ENCODE results near the gene NEK4.

The NEK4 gene

DNA sequence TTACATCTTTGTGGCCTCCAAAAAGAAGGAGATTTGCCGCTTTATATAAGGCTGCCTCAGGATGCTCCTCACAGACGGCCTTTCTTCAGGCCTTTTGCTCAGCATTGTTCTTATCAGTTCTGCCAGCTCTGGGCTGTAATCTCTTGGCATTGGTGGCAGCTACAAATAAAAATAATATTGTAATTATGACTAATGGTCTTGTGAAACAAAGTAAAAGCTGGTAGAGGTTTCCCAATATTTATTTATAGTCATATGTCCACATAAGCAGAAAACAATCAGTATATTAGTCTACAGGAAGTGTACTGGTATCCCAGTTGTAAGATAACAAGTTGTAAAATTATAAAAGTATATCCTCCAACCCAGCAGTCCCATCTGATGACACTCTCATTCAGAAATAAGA is 7.3 kb downstream of the NEK4 start:
- no peak for TF ChIP-seq CTCF (IDR thresholded peaks at IDR 0.05)

DNA sequence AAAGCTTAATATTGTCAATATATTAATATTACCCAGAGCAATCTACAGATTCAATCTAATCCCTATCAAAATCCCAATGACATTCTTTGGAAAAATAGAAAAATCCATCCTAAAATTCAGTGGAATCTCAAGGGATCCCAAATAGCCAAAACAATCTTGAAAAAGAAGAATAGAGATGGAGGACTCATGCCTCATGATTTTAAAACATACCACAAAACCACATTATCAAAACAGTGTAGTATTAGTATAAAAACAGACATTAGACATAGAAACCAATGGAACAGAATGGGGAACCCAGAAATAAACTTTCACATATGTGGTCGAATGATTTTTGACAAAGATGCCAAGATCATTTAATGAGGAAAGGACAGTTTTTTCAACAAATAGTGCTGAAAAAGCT is 14.6 kb downstream of the NEK4 start:
- TF ChIP-seq CTCF (IDR thresholded peaks at IDR 0.05), result no peak

GRCh38 chr3:52754373-52754772 is 16.4 kb downstream of the NEK4 start:
- no peak for TF ChIP-seq CTCF (IDR thresholded peaks at IDR 0.05)

GRCh38 chr3:52752045-52752660 is 18.6 kb downstream of the NEK4 start:
- no peak for TF ChIP-seq CTCF (IDR thresholded peaks at IDR 0.05)

DNA sequence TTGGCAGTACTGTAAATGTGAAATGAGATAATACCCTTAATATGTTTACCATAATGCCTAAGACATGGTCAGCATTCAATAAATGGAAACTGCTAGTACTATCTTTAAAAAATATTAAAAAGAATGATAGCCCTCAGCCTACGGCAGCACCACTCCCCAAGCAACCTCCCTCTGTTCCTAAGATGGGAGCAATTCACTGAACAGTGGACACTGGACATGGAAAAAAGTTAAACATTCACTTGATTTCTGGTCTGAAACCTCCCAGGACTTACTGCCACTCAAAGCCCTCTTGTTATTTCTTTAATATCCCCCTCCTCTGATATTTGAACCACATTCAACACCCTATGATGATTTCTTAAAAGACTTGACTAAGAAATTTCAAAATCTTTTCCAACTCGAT is 27.0 kb downstream of the NEK4 start:
- no peak for TF ChIP-seq CTCF (IDR thresholded peaks at IDR 0.05)

GRCh38 chr3:52743152-52743551 is 27.6 kb downstream of the NEK4 start:
- no peak for TF ChIP-seq CTCF (IDR thresholded peaks at IDR 0.05)

DNA sequence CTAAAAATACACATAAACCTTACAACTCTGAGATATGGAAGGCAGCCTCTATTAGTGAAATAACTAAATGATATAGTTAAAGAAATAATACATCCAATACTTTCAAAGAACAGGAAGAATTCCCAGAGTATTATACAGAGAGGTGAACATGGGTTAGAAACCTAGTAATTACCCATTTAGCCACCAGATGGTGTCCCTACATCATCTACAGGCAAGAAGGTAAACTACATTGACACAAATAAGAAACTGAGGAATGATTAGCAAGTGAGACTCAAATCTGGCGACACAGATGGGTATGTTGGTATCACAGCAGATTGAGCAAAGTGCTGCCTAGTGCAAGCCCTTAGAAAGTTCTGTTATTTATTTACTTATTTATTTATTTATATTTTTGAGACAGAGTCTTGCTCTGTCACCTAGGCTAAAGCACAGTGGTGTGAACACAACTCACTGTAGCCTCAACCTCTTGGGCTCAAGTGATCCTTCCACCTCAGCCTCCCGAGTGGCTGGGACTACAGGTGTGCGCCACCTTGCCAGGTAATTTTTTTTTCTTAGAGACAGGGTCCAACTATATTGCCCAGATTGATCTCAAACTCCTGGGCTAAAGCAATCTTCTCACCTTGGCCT is 28.2 kb downstream of the NEK4 start:
- peak; percentile 55 for TF ChIP-seq CTCF (IDR thresholded peaks at IDR 0.05)

DNA sequence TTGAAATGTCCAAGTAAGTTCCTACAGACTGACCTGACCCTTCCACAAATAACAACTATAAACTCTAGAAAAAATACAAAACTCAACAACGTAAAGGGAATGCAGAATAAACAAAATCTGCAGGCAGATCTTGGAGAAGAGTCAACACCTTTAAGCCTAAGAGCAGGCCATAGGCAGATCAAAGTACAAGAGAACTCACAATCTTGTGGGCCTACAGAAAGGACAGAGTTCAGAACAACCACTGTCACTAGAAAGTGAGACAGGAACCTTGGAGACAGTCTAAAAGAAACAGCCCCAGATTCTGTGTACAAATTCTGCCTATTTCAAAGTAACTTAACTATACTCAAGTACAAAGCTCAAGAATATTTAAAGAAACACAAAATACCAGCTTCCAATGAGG is 31.0 kb downstream of the NEK4 start:
- TF ChIP-seq CTCF (IDR thresholded peaks at IDR 0.05), result no peak

All from LNCAP (cell line).